ENCODE measurements around the gene TERT.

DNA sequence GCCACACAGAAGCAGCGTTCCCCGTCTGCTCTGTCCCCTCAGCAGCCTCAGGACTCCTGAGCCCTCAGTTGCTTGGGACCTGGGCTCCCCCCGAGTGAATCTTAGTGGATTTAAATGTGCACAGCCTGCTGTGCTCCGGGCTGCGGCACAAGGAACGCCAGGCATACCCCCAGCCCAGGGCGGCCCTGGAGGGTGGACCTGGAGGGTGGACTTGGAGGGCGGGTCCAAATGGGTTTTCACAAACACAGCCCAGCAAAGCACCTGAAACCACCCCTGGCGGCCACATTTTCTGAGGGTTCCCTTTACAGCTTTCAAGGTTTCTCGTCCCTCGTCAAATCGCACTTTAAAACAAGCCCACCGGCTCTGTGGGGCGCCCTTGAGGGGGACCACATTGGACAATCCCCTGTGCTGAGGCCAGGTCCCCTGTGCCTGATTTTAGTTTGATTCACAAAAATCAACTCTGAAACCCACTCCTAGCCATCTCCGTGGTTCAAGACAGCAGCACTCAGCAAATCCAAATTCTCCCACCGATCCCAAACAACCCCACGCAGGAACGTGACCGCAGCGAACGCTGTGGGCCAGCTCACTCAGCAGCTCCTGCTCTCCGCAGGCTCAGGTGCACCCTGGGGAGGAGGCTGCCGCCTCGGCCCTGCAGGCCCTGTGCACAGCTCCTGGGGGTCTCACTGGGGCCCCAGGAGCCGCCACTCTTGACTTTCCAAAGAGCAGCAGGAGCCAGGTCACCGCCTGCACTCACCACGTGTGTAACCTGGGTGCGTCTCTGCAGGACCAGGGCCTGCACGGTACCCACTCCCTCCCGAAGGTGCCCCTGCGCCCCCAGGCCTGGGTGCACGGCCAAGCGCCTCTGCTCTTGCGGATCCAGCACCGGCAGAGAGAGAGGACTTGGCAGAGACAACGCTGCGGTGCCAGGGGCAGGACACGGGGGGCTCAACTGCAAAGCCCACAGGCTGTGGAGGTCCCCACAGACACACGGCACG is 29.1 kb downstream of the TERT start:
- TF ChIP-seq POLR2A (IDR thresholded peaks at IDR 0.05; ENCODE audit: low read length) (no peak), GATA1 (IDR thresholded peaks at IDR 0.05; ENCODE audit: low read depth, low read length) (no peak)
